Measurements from ENCODE around the gene PRAMEF10.
"Not testable (repeated sequence)": the region's sequence is repeated elsewhere in the genome, so short reads cannot be mapped to it uniquely, and the experiment has no call there.

The PRAMEF10 gene

GRCh38 chr1:12898170-12898569, at the start of gene PRAMEF10:
PRAMEF10 (minus strand) TSS chr1:12898270; CDS start chr1:12895847, 2,423 bp downstream.
- in situ Hi-C loops (cut with MboI; ENCODE audit: low sequenced_read_pairs), result not testable (repeated sequence)

- in situ Hi-C loops (cut with MboI; ENCODE audit: low sequenced_read_pairs), result not testable (repeated sequence)
These were observed 49.4 kb upstream of the PRAMEF10 start, which contains the start of gene PRAMEF6 for GRCh38 chr1:12947480-12947879. PRAMEF6 (minus strand) TSS chr1:12947580; CDS start chr1:12942518, 5,062 bp downstream.

- in situ Hi-C loops (cut with MboI; ENCODE audit: low sequenced_read_pairs), result not testable (repeated sequence)
These were observed 26.3 kb upstream of the PRAMEF10 start for GRCh38 chr1:12924368-12924767.

- in situ Hi-C loops (cut with MboI; ENCODE audit: low sequenced_read_pairs), result not testable (repeated sequence)
These were observed 23.7 kb upstream of the PRAMEF10 start for GRCh38 chr1:12921749-12922148.

GRCh38 chr1:12916310-12916709, 18.2 kb upstream of the PRAMEF10 start, which contains the start of gene PRAMEF7:
PRAMEF7 (plus strand) TSS chr1:12916610; CDS start chr1:12917693, 1,083 bp downstream.
- in situ Hi-C loops (cut with MboI; ENCODE audit: low sequenced_read_pairs), result not testable (repeated sequence)

- in situ Hi-C loops (cut with MboI; ENCODE audit: low sequenced_read_pairs), result not testable (repeated sequence)
These were observed 5.9 kb upstream of the PRAMEF10 start for GRCh38 chr1:12903793-12904572.

GRCh38 chr1:12899186-12899585, 1.1 kb upstream of the PRAMEF10 start:
- in situ Hi-C loops (cut with MboI; ENCODE audit: low sequenced_read_pairs), result not testable (repeated sequence)

GRCh38 chr1:12886101-12886500, 12.0 kb downstream of the PRAMEF10 start, which contains the start of gene PRAMEF4:
PRAMEF4 (minus strand) TSS chr1:12886201; CDS start chr1:12883394, 2,807 bp downstream.
- in situ Hi-C loops (cut with MboI; ENCODE audit: low sequenced_read_pairs), result not testable (repeated sequence)

GRCh38 chr1:12878453-12878852, 19.6 kb downstream of the PRAMEF10 start:
- in situ Hi-C loops (cut with MboI; ENCODE audit: low sequenced_read_pairs), result not testable (repeated sequence)

- in situ Hi-C loops (cut with MboI; ENCODE audit: low sequenced_read_pairs), result not testable (repeated sequence)
These were observed 34.8 kb downstream of the PRAMEF10 start for GRCh38 chr1:12863131-12863880.

- in situ Hi-C loops (cut with MboI; ENCODE audit: low sequenced_read_pairs), result not testable (repeated sequence)
These were observed 41.3 kb downstream of the PRAMEF10 start, which contains the start of gene PRAMEF2 for GRCh38 chr1:12856786-12857185. PRAMEF2 (plus strand) TSS chr1:12857086; CDS start chr1:12859010, 1,924 bp downstream.

- in situ Hi-C loops (cut with MboI; ENCODE audit: low sequenced_read_pairs), result no loop called here
These were observed 46.3 kb downstream of the PRAMEF10 start for GRCh38 chr1:12851779-12852178.

- in situ Hi-C loops (cut with MboI; ENCODE audit: low sequenced_read_pairs), result not testable (repeated sequence)
These were observed 49.5 kb downstream of the PRAMEF10 start, which contains the start of gene HNRNPCL1 for GRCh38 chr1:12848620-12849019. HNRNPCL1 (minus strand) TSS chr1:12848720; CDS start chr1:12848289, 431 bp downstream.

All from HL-60/S4 (cell line).